Panc1 (cell line): ENCODE results near the gene CTSD. TPM values are rescaled to one million over a fixed set of nuclear protein-coding genes. Genes with fewer than 3 reads are reported as not detected.
A peak's percentile ranks its signal among the peaks of the same experiment; 100 is the strongest.

Experiments used
- ATAC-seq: fragments of 200-7000 bp; cut with Tn5 transposase; 2 replicates; pipeline ENCODE4 v1.9.1; 2020; ENCODE audit warnings: mild to moderate bottlenecking, moderate library complexity
- BruUV-seq: library from RNA; stranded (reverse); fragments of 400-500 nt; replicated peaks from 2 replicates; lab custom pipeline; 2021; lab: Mats Ljungman, UMichigan
- CTCF ChIA-PET: fragments of 300-600 bp; sonication (Branson Sonifier 250); formaldehyde crosslinking; loops from one replicate; lab custom pipeline; 2022; ENCODE audit warnings: antibody characterized with exemption; lab: Charles Lee
- POLR2A ChIA-PET: fragments of 300-600 bp; sonication (Branson Sonifier 250); formaldehyde crosslinking; loops from one replicate; lab custom pipeline; 2022; ENCODE audit warnings: antibody characterized with exemption; lab: Charles Lee
- DNase-seq: peaks from one replicate; pipeline ENCODE4 v3.0.0-alpha.2; 2010; ENCODE audit warnings: low read depth, low spot score
- H3K27ac ChIP-seq: 2 replicates; pipeline ENCODE4 v1.5.1; 2011; ENCODE audit warnings: mild to moderate bottlenecking, low read length, inconsistent platforms
- H3K27me3 ChIP-seq: fragments of 200-500 bp; sonication (Bioruptor generic); 2 replicates; pipeline ENCODE4 v1.6.0; 2014; ENCODE audit warnings: low read length, inconsistent platforms; ENCODE audit not compliant: control insufficient read depth, insufficient read depth
- H3K36me3 ChIP-seq: fragments of 200-500 bp; sonication (Bioruptor generic); 2 replicates; pipeline ENCODE4 v1.5.1; 2014; ENCODE audit warnings: inconsistent platforms, mild to moderate bottlenecking, low read length, moderate library complexity; ENCODE audit not compliant: control insufficient read depth, insufficient read depth
- H3K4me1 ChIP-seq: 2 replicates; pipeline ENCODE4 v1.5.1; 2011; ENCODE audit warnings: inconsistent platforms, mild to moderate bottlenecking, low read length, moderate library complexity; ENCODE audit not compliant: control insufficient read depth, insufficient read depth
- H3K4me3 ChIP-seq, 2 experiments: 2 replicates each; pipeline ENCODE4 v1.5.1; 2011 to 2012; ENCODE audit warnings: low read depth in 2 of 2, low read length in 2 of 2, mild to moderate bottlenecking in 2 of 2, inconsistent platforms in 1 of 2, moderate library complexity in 1 of 2
- H3K9me3 ChIP-seq: fragments of 200-500 bp; sonication (Bioruptor generic); 2 replicates; pipeline ENCODE4 v1.5.1; 2014; ENCODE audit warnings: low read depth, mild to moderate bottlenecking, inconsistent platforms, low read length, moderate library complexity; ENCODE audit not compliant: control insufficient read depth, insufficient read depth
- POLR2AphosphoS5 ChIP-seq: IDR thresholded peaks from 2 replicates; pipeline ENCODE4 v1.6.1; 2012; ENCODE audit warnings: mild to moderate bottlenecking, low read depth, low read length, moderate library complexity
- REST ChIP-seq, 2 experiments: IDR thresholded peaks; 2 replicates each; pipeline ENCODE4 v1.6.1; 2011 to 2012; ENCODE audit warnings: low read depth in 2 of 2, control low read depth in 1 of 2, low read length in 1 of 2, mild to moderate bottlenecking in 1 of 2, moderate library complexity in 1 of 2; ENCODE audit not compliant: insufficient read depth in 1 of 2
- SIN3A ChIP-seq: IDR thresholded peaks from 2 replicates; pipeline ENCODE4 v1.6.1; 2012; ENCODE audit warnings: low read depth, mild to moderate bottlenecking, low read length, moderate library complexity, borderline replicate concordance; ENCODE audit not compliant: insufficient read depth
- TCF7L2 ChIP-seq: IDR thresholded peaks from 2 replicates; pipeline ENCODE4 v1.6.1; 2011; ENCODE audit warnings: mild to moderate bottlenecking, low read depth, low read length, inconsistent platforms
- in situ Hi-C: cut with HindIII; loops from 2 replicates; pipeline ENCODE4 v1.10.0; 2016; ENCODE audit warnings: low sequenced_read_pairs, low pct_unique_long_range_greater_than_20kb
- intact Hi-C: fragments of 100-400 bp; cut with micrococcal nuclease; formaldehyde crosslinking; loops from one replicate; pipeline ENCODE4 v1.10.0; 2022; ENCODE audit not compliant: unreplicated experiment
- total RNA-seq: library from RNA; stranded (reverse); gene quantifications from one replicate; pipeline ENCODE4 v1.2.1, GENCODE V29; 2021; ENCODE audit not compliant: unreplicated experiment
- TF ChIP-seq, protein P1 (sequence below): fragments of 450-650 bp; IDR thresholded peaks from 2 replicates; pipeline ENCODE4 v1.5.1; 2017; ENCODE audit warnings: mild to moderate bottlenecking

Gene CTSD
- total RNA-seq, 1 experiment from 2014 or later: 1,813 TPM

- no peak for TF ChIP-seq POLR2AphosphoS5
- no peak for TF ChIP-seq SIN3A
- no peak for TF ChIP-seq TCF7L2
- TF ChIP-seq REST (IDR thresholded peaks at IDR 0.05; ENCODE audit: insufficient read depth in 1 of 2, low read depth in 2 of 2, low read length in 1 of 2): no peak
- ATAC-seq (no peak), DNase-seq (no peak)
- intact Hi-C loops (no loop called here), in situ Hi-C loops (no loop called here)
- BruUV-seq: no TSS peak
- Histone ChIP-seq H3K4me1 (no peaks in the 10 kb centered on the region), H3K27me3 (no peaks in the 10 kb centered on the region), H3K4me3 (no peak overlapping the region), H3K27ac (no peak overlapping the region), H3K36me3 (no peaks in the 10 kb centered on the region), H3K9me3 (no peaks in the 10 kb centered on the region)
- ChIA-PET POLR2A (interaction anchor here (0.9 kb wide), 1 partner anchor 9 kb away, joined by 3 read pairs; no protein-coding TSS in a partner anchor), CTCF (interaction anchor here (2.1 to 2.2 kb wide), 2 partner anchors 14 to 125 kb away, joined by 7 to 25 read pairs; no protein-coding TSS in a partner anchor)
These were observed 56.0 kb downstream of the CTSD start for GRCh38 chr11:1707751-1708150.

DNA sequence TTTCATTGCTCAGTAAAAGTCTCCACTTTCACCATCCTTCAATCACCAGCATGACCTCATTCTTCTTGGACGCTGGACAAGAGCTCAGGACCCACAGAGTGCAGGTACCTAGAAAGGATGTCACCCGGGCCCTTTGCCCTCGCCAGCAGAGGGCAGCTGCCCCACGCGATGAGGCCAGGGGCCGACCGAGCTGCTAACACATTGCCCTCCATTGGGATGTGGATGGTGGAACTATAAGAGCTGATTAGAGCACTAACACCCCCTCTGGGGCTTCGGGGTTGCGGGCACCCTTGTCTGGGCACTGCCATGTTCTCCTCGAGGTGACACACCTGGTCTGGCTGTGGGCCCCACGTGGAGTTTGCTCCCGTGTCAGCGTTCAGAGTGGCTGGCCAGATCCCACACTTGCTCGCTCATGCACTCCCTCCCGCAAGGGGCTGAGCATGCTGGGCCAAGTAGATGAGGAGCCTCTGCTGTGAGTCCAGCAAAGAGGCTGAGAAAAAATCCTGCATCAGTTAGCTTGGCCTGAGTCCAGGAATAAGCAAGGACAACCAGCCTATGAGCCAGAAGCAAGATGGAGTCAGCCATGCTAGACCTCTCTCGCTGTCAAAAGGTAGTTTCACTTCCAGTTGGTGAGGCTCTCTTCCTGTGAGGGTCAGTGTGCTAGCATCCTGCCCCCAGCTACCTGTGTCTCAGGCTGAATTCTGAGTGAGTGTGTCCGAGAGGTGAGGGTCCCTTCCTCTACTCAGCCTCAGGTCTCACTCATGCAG is 56.9 kb downstream of the CTSD start:
- intact Hi-C loops: no loop called here
- Histone ChIP-seq H3K36me3 (no peaks in the 10 kb centered on the region), H3K27ac (no peak overlapping the region), H3K4me3 (no peak overlapping the region), H3K27me3 (no peaks in the 10 kb centered on the region), H3K4me1 (no peaks in the 10 kb centered on the region), H3K9me3 (no peaks in the 10 kb centered on the region)
- in situ Hi-C loops: no loop called here
- ATAC-seq: peak; percentile 85
- BruUV-seq: no TSS peak
- CTCF ChIA-PET: interaction anchor here (0.5 to 2.2 kb wide), 5 partner anchors 13 to 1995 kb away, joined by 3 to 25 read pairs (median 3); partner anchors contain the start of gene SYT8
- DNase-seq: no peak
- TF ChIP-seq, protein P1, sequence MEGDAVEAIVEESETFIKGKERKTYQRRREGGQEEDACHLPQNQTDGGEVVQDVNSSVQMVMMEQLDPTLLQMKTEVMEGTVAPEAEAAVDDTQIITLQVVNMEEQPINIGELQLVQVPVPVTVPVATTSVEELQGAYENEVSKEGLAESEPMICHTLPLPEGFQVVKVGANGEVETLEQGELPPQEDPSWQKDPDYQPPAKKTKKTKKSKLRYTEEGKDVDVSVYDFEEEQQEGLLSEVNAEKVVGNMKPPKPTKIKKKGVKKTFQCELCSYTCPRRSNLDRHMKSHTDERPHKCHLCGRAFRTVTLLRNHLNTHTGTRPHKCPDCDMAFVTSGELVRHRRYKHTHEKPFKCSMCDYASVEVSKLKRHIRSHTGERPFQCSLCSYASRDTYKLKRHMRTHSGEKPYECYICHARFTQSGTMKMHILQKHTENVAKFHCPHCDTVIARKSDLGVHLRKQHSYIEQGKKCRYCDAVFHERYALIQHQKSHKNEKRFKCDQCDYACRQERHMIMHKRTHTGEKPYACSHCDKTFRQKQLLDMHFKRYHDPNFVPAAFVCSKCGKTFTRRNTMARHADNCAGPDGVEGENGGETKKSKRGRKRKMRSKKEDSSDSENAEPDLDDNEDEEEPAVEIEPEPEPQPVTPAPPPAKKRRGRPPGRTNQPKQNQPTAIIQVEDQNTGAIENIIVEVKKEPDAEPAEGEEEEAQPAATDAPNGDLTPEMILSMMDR: peak; percentile 78; the same call in 1 of the 2 replicates
- no peak for TF ChIP-seq TCF7L2
- POLR2A ChIA-PET: no interaction called here
